H1 (cell line): ENCODE data around the gene KIAA1755. TPM values are rescaled to one million over a fixed set of nuclear protein-coding genes. Genes with fewer than 3 reads are reported as not detected.

Experiments
- CBX8 ChIP-seq: fragments of 300-800, 300-1000 bp; sonication (generic); IDR thresholded peaks from 2 replicates; pipeline ENCODE4 v1.7.1; 2016; ENCODE audit warnings: low read depth, low read length, borderline replicate concordance
- CHD7 ChIP-seq: fragments of 300-600 bp; sonication (generic); IDR thresholded peaks from 2 replicates; pipeline ENCODE4 v1.7.1; 2012; ENCODE audit warnings: low read length, moderate library complexity, mild to moderate bottlenecking, inconsistent platforms; ENCODE audit not compliant: insufficient replicate concordance
- CTCF ChIP-seq, 3 experiments: IDR thresholded peaks; 1 replicate in 2 of 3; 2 replicates in 1 of 3; pipeline versions ENCODE4 v1.5.1 to v1.6.1; 2011; ENCODE audit warnings: low read length in 3 of 3, mild to moderate bottlenecking in 3 of 3, inconsistent platforms in 2 of 3, low read depth in 1 of 3, moderate library complexity in 1 of 3; ENCODE audit not compliant: insufficient read depth in 1 of 3; ENCODE audit errors: control extremely low read depth in 1 of 3
- POLR2AphosphoS5 ChIP-seq: IDR thresholded peaks from 2 replicates; pipeline ENCODE4 v1.6.1; 2011; ENCODE audit warnings: low read depth, low read length
- TBP ChIP-seq: IDR thresholded peaks from 2 replicates; pipeline ENCODE4 v1.6.1; 2011; ENCODE audit warnings: low read depth, low read length, improper control_type of control experiment
- polyA plus RNA-seq, 7 experiments: library from polyadenylated mRNA; depleted of rRNA in 3 of 7; stranded (reverse) in 5 of 7; unstranded in 2 of 7; fragments of >200 nt in 5 of 7; fragments of 200-250 nt in 2 of 7; gene quantifications; 1 replicate in 5 of 7; 2 replicates in 1 of 7; 4 replicates in 1 of 7; pipeline versions ENCODE4 v1.2.1 to v1.2.3, GENCODE V29; 2011 to 2013; ENCODE audit warnings: missing spikeins in 2 of 7, mixed read lengths in 2 of 7
- total RNA-seq: library from RNA; stranded (reverse); fragmentation: NEBNext Ultra II Directional; extraction: Animal tissue kit (Norgen Biotek cat#: 25700); gene quantifications from 2 replicates; pipeline ENCODE4 v1.2.1, GENCODE V29; 2021

The KIAA1755 gene
- total and polyA plus RNA-seq, 2 of the 8 experiments (the other 6 are each of a cell fraction or from before 2014, with no cell fraction given) = 0.23 TPM; not detected in 1

GRCh38 chr20:38304845-38305447 is 44.4 kb upstream of the KIAA1755 start (continued):
- TF ChIP-seq CHD7 (no peak), POLR2AphosphoS5 (no peak), CBX8 (no peak), TBP (no peak), CTCF (IDR thresholded peaks at IDR 0.05; ENCODE audit: control extremely low read depth in 1 of 3, insufficient read depth in 1 of 3, low read depth in 1 of 3, low read length in 3 of 3) (peak; percentile 78 to 86 (median 82))
- TF ChIP-seq, all 59 proteins: peak for 4
